Stimulated activated naive CD8-positive, alpha-beta T cell treated with anti-CD3 and anti-CD28 coated beads, Interleukin-15, Interleukin-2, amounts not matched to agents 100 U/mL and 50 U/mL, for 24 hours (primary cell): Measurements from ENCODE around the gene VWF.
"Not testable (repeated sequence)": the region's sequence is repeated elsewhere in the genome, so short reads cannot be mapped to it uniquely, and the experiment has no call there.

ENCODE experiments used
- ATAC-seq: fragments of 150-1000 bp; cut with Tn5 transposase; one replicate; pipeline ENCODE4 v1.10.0; 2021
- DNase-seq: peaks from one replicate; pipeline ENCODE4 v3.0.0; 2021

Gene VWF

GRCh38 chr12:6104027-6104426, 20.4 kb downstream of the VWF start:
- ATAC-seq: no peak
- no peak for DNase-seq

- not testable (repeated sequence) for ATAC-seq, DNase-seq
Observed at GRCh38 chr12:6102021-6102420, 22.4 kb downstream of the VWF start.

- DNase-seq: no peak
- ATAC-seq: no peak
Observed at GRCh38 chr12:6099316-6099715, 25.2 kb downstream of the VWF start.

DNA sequence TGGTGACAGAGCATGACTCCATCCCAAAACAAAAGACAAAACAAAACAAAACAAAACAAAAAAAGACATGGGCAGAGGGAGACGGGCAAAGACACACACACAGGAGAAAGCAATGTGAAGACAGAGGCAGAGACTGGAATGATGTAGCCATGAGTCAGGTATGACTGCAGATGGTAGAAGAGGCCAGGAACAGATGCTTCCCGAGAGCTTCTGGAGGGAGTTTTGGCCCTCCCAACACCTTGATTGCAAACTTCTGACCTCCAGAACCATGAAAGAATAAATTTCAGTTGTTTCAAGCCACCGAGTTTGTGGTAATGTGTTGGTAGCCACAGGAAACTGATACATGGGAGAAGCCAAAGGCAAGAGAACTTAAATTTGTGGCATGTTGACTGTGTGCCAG, 27.1 kb downstream of the VWF start:
- DNase-seq (no peak), ATAC-seq (no peak)

DNA sequence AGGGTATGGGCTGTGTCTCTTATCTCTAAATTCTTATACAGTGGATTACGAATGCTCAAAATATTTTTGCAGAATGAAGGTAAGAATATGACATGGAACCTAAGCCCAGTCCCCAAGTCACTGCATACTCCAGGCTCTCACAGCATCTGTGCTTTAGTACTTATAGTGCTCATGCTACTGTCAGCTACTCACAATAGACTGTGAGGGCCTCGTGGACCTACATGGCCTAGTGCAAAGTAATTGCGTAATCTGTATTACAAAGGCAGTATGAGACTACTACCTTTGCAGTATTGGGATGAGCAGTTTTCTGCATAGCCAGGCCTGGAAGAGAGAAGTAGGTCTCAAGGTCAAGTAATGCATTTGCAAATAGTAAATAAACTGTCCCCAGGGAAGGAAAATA, 27.9 kb downstream of the VWF start:
- ATAC-seq (no peak), DNase-seq (no peak)

- DNase-seq (no peak), ATAC-seq (no peak)
Observed at GRCh38 chr12:6095269-6095668, 29.2 kb downstream of the VWF start.

GRCh38 chr12:6093764-6094163, 30.7 kb downstream of the VWF start:
- DNase-seq (no peak), ATAC-seq (no peak)

GRCh38 chr12:6092784-6093722, 31.4 kb downstream of the VWF start:
- DNase-seq: no peak
- peak; percentile 59 for ATAC-seq

DNA sequence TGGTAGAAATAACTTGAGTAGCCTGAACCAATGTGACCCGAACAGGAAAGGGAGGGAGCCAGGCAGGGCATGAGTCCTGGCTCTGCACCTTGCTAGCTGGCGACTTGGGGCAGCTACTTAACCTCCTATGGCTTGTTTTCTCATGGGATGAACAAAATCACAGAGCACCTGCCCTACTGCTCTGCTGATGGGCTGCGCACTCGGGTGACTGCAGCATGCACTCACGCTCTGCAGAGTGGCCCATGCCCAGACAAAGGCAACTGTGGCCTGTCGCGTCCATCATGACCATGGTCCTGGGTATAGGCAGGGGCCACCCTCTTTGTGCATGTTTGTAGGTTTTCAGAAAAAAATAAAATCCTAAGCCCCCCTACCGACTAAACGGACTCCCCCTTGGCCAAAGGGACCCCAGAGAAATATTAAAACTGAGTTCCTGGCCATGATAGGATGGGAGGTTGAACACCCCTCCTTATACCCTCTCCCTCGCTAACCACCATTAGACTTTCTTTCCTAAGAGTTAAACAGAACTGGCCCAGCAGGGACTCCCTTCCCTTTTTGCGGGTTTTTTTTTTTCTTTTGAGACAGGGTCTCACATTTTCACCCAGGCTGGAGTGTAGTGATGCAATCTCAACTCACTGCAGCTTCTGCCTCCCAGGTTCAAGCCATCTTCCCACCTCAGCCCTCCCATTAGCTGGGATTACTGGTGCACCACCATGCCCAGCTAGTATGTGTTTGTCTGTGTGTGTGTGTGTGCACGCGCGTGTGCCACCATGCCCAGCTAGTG, 32.5 kb downstream of the VWF start:
- DNase-seq (no peak), ATAC-seq (no peak)

- no peak for DNase-seq
- no peak for ATAC-seq
Observed at GRCh38 chr12:6090803-6091202, 33.7 kb downstream of the VWF start.

DNA sequence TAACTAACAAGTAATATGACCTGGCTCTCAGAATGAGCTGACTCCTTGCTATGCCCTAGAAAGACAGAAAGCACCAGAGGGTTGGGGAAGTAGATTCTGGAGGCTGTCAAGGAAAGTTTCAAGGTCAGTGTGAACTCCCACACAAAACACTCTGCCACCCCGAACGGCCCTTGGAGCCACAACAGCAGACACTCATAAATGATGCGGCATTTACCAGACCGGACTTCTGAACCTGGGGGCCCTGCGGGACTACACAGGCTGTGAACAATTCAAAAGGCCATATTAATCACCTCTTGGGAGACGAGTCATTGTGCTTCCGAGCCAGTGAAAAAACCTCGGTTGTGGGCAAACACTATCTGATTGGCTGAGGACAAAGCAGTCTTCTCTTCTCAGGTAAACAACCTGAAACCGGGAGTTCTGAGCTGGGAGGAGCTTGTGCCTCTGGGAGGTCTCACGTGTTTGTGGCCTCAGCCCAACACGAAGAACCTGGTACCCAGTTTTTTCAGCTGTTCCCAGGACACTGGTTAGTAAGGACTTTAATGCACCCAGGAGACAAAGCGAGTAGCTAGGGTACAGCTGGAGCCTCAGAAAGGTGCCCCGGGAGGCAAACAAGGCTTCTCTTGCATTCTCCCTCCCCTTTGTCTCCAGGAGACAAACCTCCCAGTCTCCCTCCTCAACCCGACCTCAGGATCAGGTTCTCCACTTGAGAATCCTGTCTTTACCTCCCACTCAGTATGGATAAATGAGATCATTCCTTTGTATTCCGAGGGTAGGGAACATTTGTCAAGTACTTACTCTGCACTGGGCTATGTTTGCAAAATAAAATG, 35.3 kb downstream of the VWF start:
- DNase-seq (no peak), ATAC-seq (peak; percentile 57)

DNA sequence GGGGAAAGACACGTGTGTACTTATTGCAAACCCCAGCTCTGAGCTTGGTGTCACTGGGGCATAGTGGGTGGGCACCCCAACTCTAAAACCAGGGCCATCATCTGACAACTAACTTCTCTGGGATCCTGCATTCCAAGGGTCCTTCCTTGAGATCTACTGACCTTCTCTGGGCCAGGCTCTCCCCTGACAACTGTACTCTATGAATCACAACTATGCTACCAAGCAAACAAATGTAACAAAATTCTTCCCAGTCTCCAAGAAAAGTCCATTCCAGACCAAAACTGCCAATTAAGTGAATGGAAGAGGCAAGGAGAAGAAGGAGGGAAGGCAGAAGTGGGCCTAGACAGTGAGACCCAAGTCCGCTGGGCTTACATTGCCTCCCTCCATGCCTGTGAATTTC, 38.2 kb downstream of the VWF start:
- DNase-seq (no peak), ATAC-seq (no peak)

- DNase-seq: no peak
- ATAC-seq: no peak
Observed at GRCh38 chr12:6085841-6086240, 38.6 kb downstream of the VWF start.

DNA sequence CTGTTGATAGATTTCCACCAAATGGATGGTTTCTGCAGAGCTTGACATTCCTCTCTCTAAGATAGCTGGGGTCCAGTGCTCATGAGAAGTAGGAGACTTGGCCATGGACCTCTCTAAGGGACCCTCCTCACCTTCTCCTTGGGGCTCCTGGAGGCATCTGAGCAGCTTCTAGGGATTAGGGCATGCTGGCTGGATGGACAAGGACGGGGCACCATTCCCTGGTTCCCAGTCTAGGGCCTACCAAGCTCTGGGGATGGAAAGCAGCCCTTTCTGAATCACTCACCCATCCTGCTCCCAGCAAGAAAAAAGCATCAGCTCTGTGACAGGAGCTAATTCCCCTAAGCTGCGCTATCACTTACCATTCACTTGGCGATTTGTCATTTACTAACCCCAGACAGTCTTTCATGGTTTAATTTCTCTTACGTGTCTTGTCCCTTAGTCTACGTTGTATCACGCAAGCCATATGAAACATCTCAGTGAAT, 39.5 kb downstream of the VWF start:
- ATAC-seq (no peak), DNase-seq (no peak)

GRCh38 chr12:6084261-6084968, 40.1 kb downstream of the VWF start:
- DNase-seq (no peak), ATAC-seq (no peak)

DNA sequence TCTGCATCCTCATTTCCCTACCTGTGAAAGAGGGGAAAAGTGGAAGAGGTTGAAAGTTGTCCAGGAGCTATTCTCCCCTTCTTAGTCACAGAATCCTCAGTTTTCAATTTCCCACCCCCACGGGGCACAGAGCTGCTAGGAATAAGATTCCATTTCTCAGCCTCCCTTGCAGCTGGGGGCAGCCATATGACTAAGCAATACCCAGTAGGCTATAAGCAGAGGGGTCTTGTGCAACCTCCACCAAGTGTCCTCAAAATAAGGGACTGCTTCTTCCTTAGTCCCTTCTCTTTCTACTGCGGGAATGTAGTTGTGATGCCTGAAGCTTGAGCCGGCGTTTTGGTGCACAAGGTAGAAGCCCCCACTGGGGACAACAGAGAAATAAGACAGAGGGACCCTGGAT, 40.9 kb downstream of the VWF start:
- no peak for DNase-seq

DNA sequence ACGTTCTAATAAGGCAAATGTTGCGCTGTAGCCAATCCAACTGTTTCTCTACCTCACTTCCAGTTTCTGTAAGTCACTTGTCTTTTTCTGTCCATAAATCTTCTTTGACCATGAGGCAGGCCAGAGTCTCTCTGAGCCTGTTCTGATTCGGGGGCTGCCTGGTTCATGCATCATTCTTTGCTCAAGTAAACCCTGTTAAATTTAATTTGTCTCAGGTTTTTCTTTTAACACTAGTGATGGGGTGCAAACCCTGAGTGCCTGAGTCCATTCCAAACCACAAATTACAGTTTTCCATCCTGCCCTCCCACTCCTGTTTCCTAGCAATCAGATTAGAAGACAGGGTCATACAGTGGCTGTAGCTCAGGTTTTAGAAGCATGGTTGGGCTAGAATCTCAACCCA, 41.9 kb downstream of the VWF start:
- ATAC-seq (no peak), DNase-seq (no peak)

More for the DNA sequence above, 40.9 kb downstream of the VWF start:
- no peak for ATAC-seq

- no peak for ATAC-seq
- no peak for DNase-seq
Observed at GRCh38 chr12:6080149-6081045, 44.1 kb downstream of the VWF start.

DNA sequence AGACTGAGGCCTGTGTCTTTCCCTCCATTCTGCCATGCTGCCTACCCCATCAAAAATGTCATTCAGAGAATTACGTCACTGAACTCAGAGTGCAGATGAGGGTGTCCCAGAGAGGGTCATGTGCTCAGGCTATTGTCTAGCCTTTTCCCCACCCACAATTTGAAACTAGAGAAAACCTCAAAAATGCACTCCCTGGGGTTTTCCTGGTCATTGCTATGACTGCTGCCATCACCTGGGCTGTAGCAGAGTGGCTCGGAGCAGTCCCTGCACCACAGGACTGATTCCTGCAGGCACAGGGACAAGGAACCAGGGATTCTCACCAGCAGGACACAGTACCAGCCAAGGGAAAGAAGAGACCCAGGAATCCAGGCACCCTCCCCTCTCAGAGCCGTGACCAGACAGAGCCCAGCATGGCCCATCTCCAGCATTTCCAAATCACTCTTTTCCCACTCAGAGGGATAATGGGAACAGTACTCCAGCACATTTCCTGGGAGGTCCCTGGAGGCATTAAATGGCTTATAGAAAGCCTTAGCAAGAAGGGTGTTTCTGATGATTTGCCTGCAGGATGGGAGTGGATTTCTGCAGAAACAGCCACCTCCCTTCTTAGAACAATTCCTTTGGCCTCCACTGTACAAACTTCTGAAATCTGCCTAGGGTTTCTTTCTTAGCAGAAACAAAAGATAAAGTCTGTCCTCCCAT, 45.9 kb downstream of the VWF start:
- no peak for ATAC-seq
- no peak for DNase-seq

- DNase-seq (no peak), ATAC-seq (no peak)
Observed at GRCh38 chr12:6077692-6078083, 46.8 kb downstream of the VWF start.
